Measurements from ENCODE around the gene MAJIN. TPM values are rescaled to one million over a fixed set of nuclear protein-coding genes. Genes with fewer than 3 reads are reported as not detected.

MAJIN gene
- total and polyA plus RNA-seq, 2 experiments from 2014 or later, result not detected

GRCh38 chr11:64931290-64931689 lies 40.6 kb downstream of the MAJIN start:
- no peaks in the 10 kb centered on the region for H3K36me3 ChIP-seq (ENCODE audit: insufficient read depth)
- peaks cover 27% of the 10 kb centered on the region for H3K4me1 Mint-ChIP-seq
- peaks cover 4% of the 10 kb centered on the region; the same call in 1 of the 2 replicates for H3K4me1 ChIP-seq (ENCODE audit: insufficient read depth)
- no peaks in the 10 kb centered on the region for H3K27me3 ChIP-seq (ENCODE audit: insufficient read depth)
- H3K27me3 Mint-ChIP-seq (ENCODE audit: insufficient read depth, low read depth, poor library complexity), result peaks cover 15% of the 10 kb centered on the region
- no peak overlapping the region for H2AFZ ChIP-seq
- no peak overlapping the region for H3K27ac ChIP-seq (ENCODE audit: low read depth)
- H3K36me3 Mint-ChIP-seq (ENCODE audit: low read depth), result no peaks in the 10 kb centered on the region
- no peak overlapping the region for H3K4me3 Mint-ChIP-seq
- DNase-seq (ENCODE audit: low spot score) (no peak), ATAC-seq (no peak)
- no peaks in the 10 kb centered on the region; the same call in 1 of the 2 replicates for H4K20me1 ChIP-seq (replicated peaks; ENCODE audit: insufficient read depth)
- no peak for TF ChIP-seq ZNF331 (CRISPR knock-in tag; IDR thresholded peaks at IDR 0.05; ENCODE audit: low read depth)
- no peak for TF ChIP-seq EZH2 (IDR thresholded peaks at IDR 0.05; ENCODE audit: low read depth, unreplicated experiment)
- no peak for TF ChIP-seq CREB1 (CRISPR knock-in tag; IDR thresholded peaks at IDR 0.05; ENCODE audit: low read depth)
- TF ChIP-seq STAT1 (IDR thresholded peaks at IDR 0.05; ENCODE audit: unreplicated experiment), result no peak
- TF ChIP-seq NANOG (IDR thresholded peaks at IDR 0.05; ENCODE audit: borderline replicate concordance), result no peak
- TF ChIP-seq ETS1 (IDR thresholded peaks at IDR 0.05), result no peak
- no peak for TF ChIP-seq POLR2AphosphoS5 (IDR thresholded peaks at IDR 0.05; ENCODE audit: low read depth)
- no peak for TF ChIP-seq EZH2phosphoT487 (IDR thresholded peaks at IDR 0.05; ENCODE audit: unreplicated experiment)
- no peak for TF ChIP-seq ZNF114 (CRISPR knock-in tag; IDR thresholded peaks at IDR 0.05)
- no peak for TF ChIP-seq REST (IDR thresholded peaks at IDR 0.05; ENCODE audit: unreplicated experiment)
- TF ChIP-seq, protein P1, sequence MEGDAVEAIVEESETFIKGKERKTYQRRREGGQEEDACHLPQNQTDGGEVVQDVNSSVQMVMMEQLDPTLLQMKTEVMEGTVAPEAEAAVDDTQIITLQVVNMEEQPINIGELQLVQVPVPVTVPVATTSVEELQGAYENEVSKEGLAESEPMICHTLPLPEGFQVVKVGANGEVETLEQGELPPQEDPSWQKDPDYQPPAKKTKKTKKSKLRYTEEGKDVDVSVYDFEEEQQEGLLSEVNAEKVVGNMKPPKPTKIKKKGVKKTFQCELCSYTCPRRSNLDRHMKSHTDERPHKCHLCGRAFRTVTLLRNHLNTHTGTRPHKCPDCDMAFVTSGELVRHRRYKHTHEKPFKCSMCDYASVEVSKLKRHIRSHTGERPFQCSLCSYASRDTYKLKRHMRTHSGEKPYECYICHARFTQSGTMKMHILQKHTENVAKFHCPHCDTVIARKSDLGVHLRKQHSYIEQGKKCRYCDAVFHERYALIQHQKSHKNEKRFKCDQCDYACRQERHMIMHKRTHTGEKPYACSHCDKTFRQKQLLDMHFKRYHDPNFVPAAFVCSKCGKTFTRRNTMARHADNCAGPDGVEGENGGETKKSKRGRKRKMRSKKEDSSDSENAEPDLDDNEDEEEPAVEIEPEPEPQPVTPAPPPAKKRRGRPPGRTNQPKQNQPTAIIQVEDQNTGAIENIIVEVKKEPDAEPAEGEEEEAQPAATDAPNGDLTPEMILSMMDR (conservative IDR thresholded peaks at IDR 0.05; ENCODE audit: low read depth in 2 of 2), result no peak
- TF ChIP-seq ZNF462 (CRISPR knock-in tag; IDR thresholded peaks at IDR 0.05), result no peak
- TF ChIP-seq JUNB (IDR thresholded peaks at IDR 0.05; ENCODE audit: unreplicated experiment), result no peak
- H3F3A ChIP-seq (replicated peaks; ENCODE audit: low read depth), result no peaks in the 10 kb centered on the region
- no peak overlapping the region for H3K27ac Mint-ChIP-seq
- no peaks in the 10 kb centered on the region for H3K79me2 ChIP-seq (replicated peaks; ENCODE audit: insufficient read depth)
- no peak overlapping the region for H3K4me2 ChIP-seq
- no peak overlapping the region for H3K4me3 ChIP-seq
- H3K9me3 Mint-ChIP-seq, result no peaks in the 10 kb centered on the region
- H3K9me2 ChIP-seq (ENCODE audit: insufficient read depth), result no peaks in the 10 kb centered on the region
